Motor neuron (in vitro differentiated cells): ENCODE measurements around the gene SGPL1. TPM values are rescaled to one million over a fixed set of nuclear protein-coding genes. Genes with fewer than 3 reads are reported as not detected.

Experiments
- ATAC-seq, 8 experiments: fragments of 200-7000 bp; cut with Tn5 transposase; replicated peaks in 6 of 8; 2 replicates each; pipeline ENCODE4 v1.8.0; 2021; ENCODE audit warnings: mild to moderate bottlenecking in 8 of 8, moderate library complexity in 8 of 8
- H3K27ac ChIP-seq, 2 donors: fragments of 250-450 bp; sonication (Bioruptor Pico); 2 replicates each; pipeline ENCODE4 v1.9.0; 2021; ENCODE audit warnings: antibody characterized with exemption in 2 of 2, mild to moderate bottlenecking in 2 of 2, moderate library complexity in 1 of 2
- H3K4me1 ChIP-seq, 2 donors: fragments of 250-450 bp; sonication (Bioruptor Pico); replicated peaks in 1 of 2; 2 replicates each; pipeline ENCODE4 v1.6.1; 2021; ENCODE audit warnings: antibody characterized with exemption in 2 of 2, mild to moderate bottlenecking in 2 of 2, moderate library complexity in 1 of 2
- H3K4me3 ChIP-seq, 5 donors: fragments of 250-450 bp; sonication (Bioruptor Pico); 2 replicates each; pipeline ENCODE4 v1.9.0; 2021; ENCODE audit warnings: antibody characterized with exemption in 5 of 5, mild to moderate bottlenecking in 5 of 5, moderate library complexity in 4 of 5
- WGBS, 10 experiments: fragments of 450-650 bp; shearing (Covaris generic); methylation state at CpG; one replicate each; pipeline ENCODE4 v1.0.0; 2022; 5-methylcytosine and 5-hydroxymethylcytosine counted together
- in situ Hi-C, 9 experiments: fragments of 400-800 bp; cut with MboI; loops; one replicate each; pipeline ENCODE4 v1.15.0; 2021; ENCODE audit warnings: low sequenced_read_pairs in 9 of 9, low pct_unique_long_range_greater_than_20kb in 2 of 9; ENCODE audit not compliant: unreplicated experiment in 9 of 9
- total RNA-seq, 8 experiments: library from RNA; unstranded; fragments of 300-600 nt; gene quantifications; 2 replicates each; pipeline versions ENCODE4 v1.2.3 to v1.2.4, GENCODE V29; 2022

The SGPL1 gene
- total RNA-seq, 8 experiments from 2014 or later = 16.3 to 54.6 (median 24.6) TPM

GRCh38 chr10:70782746-70783680 is 32.7 kb upstream of the SGPL1 start:
- Histone ChIP-seq H3K4me1 (no peaks in the 10 kb centered on the region), H3K27ac (no peak overlapping the region), H3K4me3 (no peak overlapping the region)
- in situ Hi-C loops = no loop called here
- WGBS, 10 experiments = 28 to 100% (median 75%) methylated on average over 1 to 9 of the region's 11 CpGs; no CpG with 5 or more reads in 2 of the 10 experiments
- no peak for ATAC-seq

GRCh38 chr10:70784016-70784415 is 31.7 kb upstream of the SGPL1 start:
- 32 to 83% (median 69%) methylated on average over 2 to 5 of the region's 5 CpGs; no CpG with 5 or more reads in 3 of the 10 experiments for WGBS, 10 experiments
- no peak overlapping the region for H3K27ac ChIP-seq

DNA sequence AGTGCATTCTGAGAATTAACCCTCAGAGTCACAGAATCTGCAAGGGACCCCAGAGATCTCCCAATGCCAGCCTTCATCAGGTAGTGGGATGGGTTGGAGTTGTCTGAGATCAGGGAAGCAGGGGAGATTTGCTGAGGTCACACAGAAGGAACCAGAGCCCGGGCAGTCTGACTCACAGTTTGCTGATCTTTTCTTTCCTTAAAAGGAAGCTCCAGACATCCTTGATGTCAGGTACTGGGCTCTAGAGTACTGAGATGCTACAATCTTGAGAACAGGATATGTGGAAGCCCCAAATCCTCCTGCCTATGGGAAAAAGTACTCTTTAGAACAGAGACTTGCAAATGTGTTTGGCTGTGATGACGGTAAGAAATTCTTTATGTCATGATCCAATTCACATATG is 31.3 kb upstream of the SGPL1 start:
- no peaks in the 10 kb centered on the region for H3K4me1 ChIP-seq
- 10 to 90% (median 59%) methylated on average over 1 to 2 of the region's 2 CpGs; no CpG with 5 or more reads in 4 of the 10 experiments for WGBS, 10 experiments
- in situ Hi-C loops = no loop called here
- peak in 3 of 8 experiments; percentile 34 to 43 (median 42) for ATAC-seq
- H3K4me3 ChIP-seq = no peak overlapping the region
- no peak overlapping the region for H3K27ac ChIP-seq

More at GRCh38 chr10:70784016-70784415, 31.7 kb upstream of the SGPL1 start:
- ATAC-seq = peak in 2 of 8 experiments; percentile 8 to 38
- Histone ChIP-seq H3K4me1 (no peaks in the 10 kb centered on the region), H3K4me3 (no peak overlapping the region)
- in situ Hi-C loops = no loop called here

DNA sequence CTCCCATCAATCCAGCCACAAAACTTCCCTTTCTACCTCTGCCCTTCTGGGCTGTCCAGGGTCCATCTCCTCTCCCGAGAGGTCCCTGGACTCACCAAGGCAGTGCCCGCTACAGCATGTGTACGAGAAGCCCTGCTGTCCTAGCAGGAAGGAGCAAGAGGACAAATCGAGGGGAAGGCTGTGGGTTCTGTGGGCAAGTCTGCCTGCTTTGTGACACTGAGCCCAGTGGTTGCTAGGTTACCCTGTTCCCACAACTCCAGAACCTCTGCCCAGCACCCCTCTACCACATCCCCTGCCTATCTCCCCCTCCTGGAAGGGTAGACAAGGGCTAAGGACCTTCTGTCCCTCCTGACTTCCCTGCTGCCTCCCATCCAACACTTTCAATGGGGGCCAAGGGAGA is 30.6 kb upstream of the SGPL1 start, which contains the start of gene TBATA:
TBATA (minus strand) TSS at position 188 of the 400 bp plus-strand sequence. CDS start 1,998 bp downstream, outside the sequence.
- Histone ChIP-seq H3K27ac (no peak within 1 kb of the TSS), H3K4me1 (no peaks in the 10 kb centered on the region), H3K4me3 (no peak within 1 kb of the TSS)
- WGBS, 10 experiments = 17 to 96% (median 80%) methylated on average over 1 to 3 of the region's 4 CpGs; no CpG with 5 or more reads in 7 of the 10 experiments
- in situ Hi-C loops = no loop called here
- ATAC-seq = no peak

DNA sequence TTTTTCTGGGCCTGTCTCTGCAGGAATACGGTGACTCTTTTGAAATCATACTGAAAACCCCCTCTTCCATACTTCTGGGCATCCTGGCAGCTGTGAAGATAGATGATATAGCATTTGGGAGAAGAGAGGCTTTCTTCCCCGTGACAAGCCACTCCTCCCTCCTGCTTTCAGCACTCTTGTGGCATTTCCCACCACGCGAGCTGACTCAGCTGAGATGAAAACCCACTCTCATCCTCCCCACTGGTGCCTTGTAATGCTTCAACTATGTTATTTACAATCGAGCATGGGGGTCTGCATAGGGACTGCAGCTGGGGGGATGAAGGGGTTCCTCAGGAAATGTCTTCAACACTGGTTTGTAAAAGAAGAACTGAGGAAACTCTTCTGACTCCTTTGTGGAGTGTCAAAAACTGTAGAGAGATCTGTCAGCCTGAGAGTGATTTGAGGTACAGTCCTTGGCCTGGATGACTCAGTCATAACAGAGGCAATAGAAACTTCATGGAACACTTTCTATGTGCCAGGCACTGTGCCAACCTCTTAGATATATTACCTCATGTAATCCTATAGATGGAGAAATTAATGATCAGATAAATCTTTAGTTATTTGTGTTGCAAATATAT is 28.8 kb upstream of the SGPL1 start:
- in situ Hi-C loops = no loop called here

DNA sequence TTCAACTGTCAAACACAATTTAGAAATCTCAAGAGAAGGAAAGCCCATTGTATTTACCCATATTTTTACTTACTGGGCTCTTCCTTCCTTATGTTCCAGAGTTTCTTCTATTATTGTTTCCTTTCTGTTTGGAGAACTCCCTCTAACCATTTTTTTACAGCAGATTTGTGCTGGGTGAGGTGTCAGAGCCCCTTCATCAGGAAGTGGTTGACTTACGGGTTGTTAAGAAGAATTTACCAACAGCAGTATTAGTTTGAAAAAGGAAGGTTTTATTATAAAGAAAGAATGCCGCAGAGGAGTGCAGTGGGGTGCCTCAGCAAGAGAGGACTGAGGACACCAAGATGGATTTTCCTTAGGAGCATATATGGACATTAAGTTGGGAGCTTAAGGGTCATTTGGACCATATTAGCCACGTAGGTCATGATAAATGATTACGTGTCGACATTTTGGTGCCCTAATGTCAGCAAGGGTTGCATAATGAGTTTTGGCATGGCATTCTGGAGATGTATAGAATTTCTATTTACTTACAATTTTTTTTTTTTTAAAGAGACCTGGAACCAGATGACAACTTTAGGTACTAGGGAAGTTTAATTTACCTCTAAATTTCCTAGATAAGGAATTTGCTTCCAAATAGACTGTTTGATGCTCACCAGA is 24.2 kb upstream of the SGPL1 start:
- H3K4me1 ChIP-seq = no peaks in the 10 kb centered on the region
- 71 to 94% (median 73%) methylated on average over 1 to 5 of the region's 5 CpGs; no CpG with 5 or more reads in 1 of the 10 experiments for WGBS, 10 experiments
- H3K4me3 ChIP-seq = no peak overlapping the region
- in situ Hi-C loops = no loop called here
- no peak for ATAC-seq
- no peak overlapping the region for H3K27ac ChIP-seq

More for the DNA sequence above, 28.8 kb upstream of the SGPL1 start:
- Histone ChIP-seq H3K4me1 (no peaks in the 10 kb centered on the region), H3K4me3 (no peak overlapping the region), H3K27ac (no peak overlapping the region)
- ATAC-seq = peak in 3 of 8 experiments; percentile 45 to 76 (median 59)
- WGBS, 10 experiments = 0 to 70% (median 45%) methylated on average over 1 to 5 of the region's 5 CpGs; no CpG with 5 or more reads in 4 of the 10 experiments

DNA sequence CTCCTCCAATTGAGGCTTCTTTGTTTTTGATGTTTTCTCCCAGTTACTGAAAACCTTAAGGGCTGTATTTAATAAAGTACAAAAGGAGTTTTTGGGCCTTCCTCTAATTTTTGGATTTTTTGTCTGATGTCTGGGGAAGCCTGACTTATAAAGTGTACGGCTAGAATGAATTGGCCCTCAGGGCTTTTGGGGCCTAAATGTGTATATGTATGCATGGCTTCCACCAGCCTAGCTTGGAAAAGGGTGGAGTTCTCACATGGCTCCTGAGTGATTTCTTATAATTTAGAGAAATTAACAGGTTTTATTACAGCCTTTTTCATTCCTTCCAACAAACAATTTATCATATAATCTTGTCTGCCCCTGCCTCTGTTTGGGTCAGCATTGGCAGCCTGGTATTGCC is 20.1 kb upstream of the SGPL1 start:
- H3K4me1 ChIP-seq = no peaks in the 10 kb centered on the region
- H3K4me3 ChIP-seq = no peak overlapping the region
- ATAC-seq = peak in 3 of 8 experiments; percentile 69 to 74 (median 69)
- 0 to 100% (median 14%) methylated on average over 1 of the region's 1 CpG; no CpG with 5 or more reads in 5 of the 10 experiments for WGBS, 10 experiments
- no peak overlapping the region for H3K27ac ChIP-seq
- in situ Hi-C loops = no loop called here

DNA sequence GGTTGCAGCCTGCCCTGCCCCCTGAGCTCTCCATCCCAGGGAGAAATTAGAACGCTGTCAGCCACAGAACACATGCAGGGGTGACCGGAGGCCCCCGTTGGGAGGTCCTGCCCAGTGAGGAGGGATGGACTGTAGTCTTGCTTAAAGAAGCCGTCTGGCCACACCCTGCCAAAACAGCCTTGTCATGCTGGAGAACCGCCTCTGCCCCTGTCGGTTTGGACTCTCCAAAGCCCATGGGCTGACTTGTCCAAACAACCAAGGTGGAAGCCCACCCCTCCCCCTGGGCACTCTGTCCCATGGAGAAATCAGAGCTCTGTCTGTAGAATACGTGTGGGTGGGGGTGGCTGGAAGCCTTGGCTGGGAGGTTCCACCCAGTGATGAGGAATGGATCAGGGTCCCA is 17.9 kb upstream of the SGPL1 start:
- ATAC-seq = peak in 1 of 8 experiments; percentile 39
- 66 to 89% (median 78%) methylated on average over 1 to 6 of the region's 7 CpGs; no CpG with 5 or more reads in 5 of the 10 experiments for WGBS, 10 experiments
- in situ Hi-C loops = no loop called here

DNA sequence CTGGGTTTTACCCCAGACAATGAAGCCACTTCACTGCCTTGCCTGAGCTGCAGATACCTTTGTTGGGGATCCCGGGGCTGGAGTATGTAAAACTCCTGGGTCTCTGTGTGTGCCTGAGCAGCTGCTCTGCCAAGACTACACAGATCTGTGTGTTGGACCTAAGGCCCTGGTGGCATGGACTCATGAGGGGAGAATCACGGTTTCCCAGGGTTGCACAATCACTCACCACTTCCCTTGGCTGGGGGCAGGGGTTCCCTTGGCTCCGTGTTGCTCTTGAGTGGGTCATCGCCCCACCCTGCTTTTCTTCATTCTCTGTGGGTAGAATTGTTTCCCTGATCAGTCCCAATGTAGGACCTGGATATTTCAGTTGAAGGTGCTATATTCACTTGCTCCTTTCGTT is 16.6 kb upstream of the SGPL1 start:
- WGBS, 10 experiments = 43 to 100% (median 81%) methylated on average over 1 to 4 of the region's 5 CpGs; no CpG with 5 or more reads in 2 of the 10 experiments
- H3K4me1 ChIP-seq = no peaks in the 10 kb centered on the region
- in situ Hi-C loops = no loop called here
- no peak overlapping the region for H3K4me3 ChIP-seq
- H3K27ac ChIP-seq = no peak overlapping the region
- ATAC-seq = no peak

More for the DNA sequence above, 17.9 kb upstream of the SGPL1 start:
- Histone ChIP-seq H3K27ac (no peak overlapping the region), H3K4me1 (no peaks in the 10 kb centered on the region), H3K4me3 (no peak overlapping the region)

DNA sequence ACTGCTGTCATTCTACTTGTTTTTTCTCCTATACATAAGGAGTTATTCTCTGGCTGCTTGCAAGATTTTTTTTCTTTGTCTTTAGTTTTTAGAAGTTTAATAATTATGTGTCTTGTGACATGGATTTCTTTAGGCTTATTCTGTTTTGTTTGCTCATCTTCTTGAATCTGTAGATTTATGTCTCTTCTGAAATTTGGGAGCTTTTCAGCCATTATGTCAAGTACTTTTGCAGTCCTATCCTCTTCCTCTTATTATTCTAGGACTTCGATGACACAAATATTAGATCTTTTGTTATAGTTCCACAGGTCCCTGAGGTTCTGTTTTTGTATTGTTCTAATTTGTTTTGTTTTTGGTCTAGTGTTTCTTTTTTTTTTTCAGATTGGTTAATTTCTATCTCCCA is 13.9 kb upstream of the SGPL1 start:
- Histone ChIP-seq H3K4me3 (no peak overlapping the region), H3K27ac (no peak overlapping the region), H3K4me1 (peaks cover 0 to under 1% of the 10 kb centered on the region in 2 donors)
- 53 to 100% (median 90%) methylated on average over 1 of the region's 1 CpG for WGBS, 10 experiments
- no peak for ATAC-seq
- in situ Hi-C loops = no loop called here

DNA sequence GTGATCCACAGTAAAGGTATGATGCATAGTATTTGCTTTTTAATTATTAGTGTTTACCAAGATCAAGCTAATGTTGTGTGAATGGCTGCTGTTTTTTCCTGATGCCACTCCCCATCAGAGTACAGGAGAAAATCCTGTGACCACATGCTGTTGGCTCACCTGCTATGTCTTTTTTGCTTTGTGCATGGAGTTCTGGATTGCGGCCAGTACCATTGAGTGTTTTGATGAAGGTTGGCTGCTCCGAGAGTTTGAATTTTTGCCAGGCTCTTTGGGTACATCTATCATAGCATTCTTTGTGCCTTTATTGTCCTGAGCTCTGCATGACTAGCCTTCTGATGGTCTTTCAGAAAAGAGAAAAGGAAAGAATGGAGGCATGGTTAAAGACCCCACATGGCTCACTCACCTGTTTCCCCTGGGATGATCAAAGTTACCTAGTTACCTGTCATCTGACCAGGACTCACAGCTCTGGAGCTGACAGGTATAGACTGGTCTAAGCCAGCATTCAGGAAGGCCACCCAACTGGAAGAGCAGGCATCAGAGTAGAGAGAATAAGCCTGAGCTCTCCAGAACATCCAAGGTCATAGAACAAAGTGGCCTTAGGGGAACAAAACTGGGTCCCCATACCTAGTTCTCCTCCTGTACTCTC is 11.8 kb upstream of the SGPL1 start:
- WGBS, 10 experiments = 83 to 100% (median 100%) methylated on average over 1 to 2 of the region's 2 CpGs; no CpG with 5 or more reads in 5 of the 10 experiments
- in situ Hi-C loops = no loop called here
- Histone ChIP-seq H3K27ac (no peak overlapping the region), H3K4me1 (peaks cover 0 to 6% of the 10 kb centered on the region in 2 donors), H3K4me3 (no peak overlapping the region)
- peak in 4 of 8 experiments; percentile 6 to 54 (median 14) for ATAC-seq

DNA sequence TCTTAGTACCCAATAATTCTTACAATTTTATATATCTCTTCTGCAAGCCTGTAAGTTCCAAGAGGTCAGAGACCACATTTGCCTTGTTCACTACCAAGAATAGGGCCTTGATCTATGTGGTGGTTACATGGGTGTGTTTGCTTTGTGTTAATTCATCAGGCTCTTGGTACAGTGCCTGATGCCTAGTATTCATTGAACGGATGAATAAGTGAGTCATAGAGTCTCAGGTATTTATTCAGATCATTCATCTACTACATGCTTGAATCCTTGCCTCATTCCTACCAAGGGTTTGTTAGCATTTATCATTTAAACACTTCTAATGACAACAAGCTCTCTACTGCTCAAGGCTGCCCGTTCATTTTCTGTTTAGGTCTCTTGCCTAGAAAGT is 11.3 kb upstream of the SGPL1 start:
- in situ Hi-C loops = no loop called here
- no peak overlapping the region for H3K27ac ChIP-seq
- H3K4me3 ChIP-seq = no peak overlapping the region
- WGBS, 10 experiments = 14 to 93% (median 48%) methylated on average over 1 to 2 of the region's 2 CpGs; no CpG with 5 or more reads in 2 of the 10 experiments
- H3K4me1 ChIP-seq = peaks cover 0 to 6% of the 10 kb centered on the region in 2 donors
- ATAC-seq = peak in 5 of 8 experiments; percentile 36 to 96 (median 94)
